ENCODE results near the gene LNX1.
"Not testable (repeated sequence)": the region's sequence is repeated elsewhere in the genome, so short reads cannot be mapped to it uniquely, and the experiment has no call there.

The LNX1 gene

GRCh38 chr4:53453385-53453784 is 137.9 kb downstream of the LNX1 start:
- no peak for DNase-seq

DNA sequence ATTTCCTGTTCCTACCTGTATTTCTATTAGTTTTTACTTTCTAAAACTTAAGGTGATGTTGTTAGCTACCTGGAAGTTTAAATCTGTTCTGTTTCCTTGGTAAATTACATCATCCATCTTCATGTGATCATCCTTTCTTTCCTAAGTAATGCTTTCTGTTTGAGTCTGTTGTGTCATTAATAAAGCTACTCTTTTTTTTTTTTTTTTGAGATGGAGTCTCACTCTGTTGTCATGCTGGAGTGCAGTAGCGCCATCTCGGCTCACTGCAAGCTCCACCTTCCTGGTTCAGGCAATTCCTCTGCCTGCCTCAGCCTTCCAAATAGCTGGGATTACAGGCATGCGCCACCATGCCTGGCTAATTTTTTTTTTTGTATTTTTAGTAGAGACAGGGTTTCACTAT is 140.5 kb downstream of the LNX1 start:
- DNase-seq = no peak

DNA sequence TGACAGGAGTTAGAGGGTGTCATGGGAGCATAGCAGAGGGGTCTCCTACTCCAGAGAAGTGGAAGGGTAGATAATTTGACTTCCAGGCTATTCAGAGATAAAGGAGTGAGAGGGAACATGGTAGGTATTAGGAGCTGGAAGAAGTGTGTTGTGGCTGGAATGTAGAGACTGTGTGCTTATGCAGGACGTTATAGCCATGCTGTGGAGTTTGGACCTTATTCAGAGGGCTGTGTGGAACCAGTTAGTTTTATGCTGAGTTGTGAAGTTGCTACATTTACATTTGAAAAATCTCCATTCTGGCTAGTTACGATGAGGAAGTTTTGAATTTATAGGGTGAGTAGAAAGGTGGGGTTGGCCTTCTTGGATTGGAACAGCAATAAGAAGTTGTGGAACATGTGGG is 146.3 kb downstream of the LNX1 start:
- no peak for DNase-seq

GRCh38 chr4:53441564-53441963 is 149.7 kb downstream of the LNX1 start:
- no peak for DNase-seq

DNA sequence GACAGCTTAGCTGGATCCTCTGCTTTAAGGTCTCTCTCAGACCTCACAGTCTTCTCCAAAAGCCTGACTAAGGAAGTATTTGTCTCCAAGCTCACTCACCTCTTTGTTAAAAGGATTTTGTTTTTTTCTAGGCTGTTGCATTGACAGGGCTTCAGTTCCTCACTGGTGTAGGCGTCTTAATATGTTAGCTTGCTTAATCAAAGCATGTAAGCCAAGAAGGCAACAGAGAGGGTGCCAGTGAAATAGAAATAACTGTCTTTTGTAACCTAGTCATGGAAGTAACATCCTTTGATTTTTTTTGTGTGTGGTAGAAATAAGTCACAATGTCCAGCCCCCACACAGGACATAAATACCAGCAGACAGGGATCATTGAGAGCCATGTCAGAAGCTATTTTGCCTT is 155.0 kb downstream of the LNX1 start:
- DNase-seq = no peak

DNA sequence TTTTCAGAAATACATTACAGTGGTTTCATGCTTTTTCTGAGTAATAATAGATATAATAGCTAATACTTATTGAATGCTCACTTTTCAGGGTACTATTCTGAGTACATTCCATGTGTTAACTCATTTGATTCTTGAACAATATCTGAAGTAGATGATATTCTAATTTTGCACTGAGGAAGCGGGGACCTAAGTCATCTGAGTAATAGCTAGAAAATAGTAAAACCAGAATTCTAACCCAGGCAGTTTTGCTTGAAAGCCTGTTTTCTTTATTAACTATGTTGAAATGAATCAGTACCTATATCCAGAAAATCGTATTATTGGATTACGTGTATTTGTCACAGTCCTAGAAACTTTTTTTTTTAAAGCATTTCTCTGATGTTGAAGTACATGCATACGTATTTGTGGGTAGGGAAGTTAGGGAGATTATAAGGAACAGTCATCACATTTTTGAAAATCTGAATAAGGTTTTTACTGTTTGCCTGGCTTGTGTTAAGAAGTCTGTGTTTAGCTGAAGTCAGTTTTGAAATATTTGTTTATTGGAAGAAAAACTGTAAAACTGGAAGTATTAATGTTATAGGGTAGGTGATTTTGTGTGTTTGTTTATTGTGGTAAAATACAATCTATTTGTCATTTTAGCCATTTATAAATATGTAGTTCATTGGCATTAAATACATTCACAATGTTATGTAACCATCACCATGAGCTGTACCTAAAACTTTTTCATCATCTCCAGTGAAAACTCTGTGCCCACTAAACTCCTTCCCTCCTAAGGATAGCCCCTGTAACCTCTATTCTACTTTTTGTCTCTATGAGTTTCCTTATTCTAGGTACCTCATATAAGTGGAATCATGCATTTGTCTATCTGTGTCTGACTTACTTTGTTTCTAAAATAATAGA is 158.5 kb downstream of the LNX1 start:
- DNase-seq = no peak

GRCh38 chr4:53431052-53431451 is 160.2 kb downstream of the LNX1 start:
- no peak for DNase-seq

- DNase-seq = no peak
Measured at GRCh38 chr4:53427366-53427765, 163.9 kb downstream of the LNX1 start.

- no peak for DNase-seq
Measured at GRCh38 chr4:53424280-53424679, 167.0 kb downstream of the LNX1 start.

GRCh38 chr4:53422367-53422766 is 168.9 kb downstream of the LNX1 start:
- DNase-seq = no peak

DNA sequence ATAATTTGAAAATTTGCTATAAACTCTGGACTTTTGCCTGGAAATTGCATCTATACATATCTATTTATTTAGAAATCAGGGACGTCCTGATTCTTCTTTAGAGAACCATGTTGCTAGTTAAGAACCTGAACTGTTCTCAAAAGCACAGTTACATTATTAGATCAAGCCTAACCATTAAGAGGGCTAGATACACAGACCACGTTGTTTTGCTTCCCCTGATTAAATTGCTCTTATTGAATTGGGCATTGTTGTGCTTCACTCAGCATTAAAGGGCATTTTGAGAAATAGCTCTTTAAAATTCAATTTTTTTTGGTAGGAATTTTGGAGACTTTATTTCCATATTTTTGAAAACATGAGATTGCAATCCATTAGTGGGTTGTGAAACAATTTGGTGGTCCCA is 169.5 kb downstream of the LNX1 start:
- no peak for DNase-seq

GRCh38 chr4:53419208-53419607 is 172.1 kb downstream of the LNX1 start:
- no peak for DNase-seq

DNA sequence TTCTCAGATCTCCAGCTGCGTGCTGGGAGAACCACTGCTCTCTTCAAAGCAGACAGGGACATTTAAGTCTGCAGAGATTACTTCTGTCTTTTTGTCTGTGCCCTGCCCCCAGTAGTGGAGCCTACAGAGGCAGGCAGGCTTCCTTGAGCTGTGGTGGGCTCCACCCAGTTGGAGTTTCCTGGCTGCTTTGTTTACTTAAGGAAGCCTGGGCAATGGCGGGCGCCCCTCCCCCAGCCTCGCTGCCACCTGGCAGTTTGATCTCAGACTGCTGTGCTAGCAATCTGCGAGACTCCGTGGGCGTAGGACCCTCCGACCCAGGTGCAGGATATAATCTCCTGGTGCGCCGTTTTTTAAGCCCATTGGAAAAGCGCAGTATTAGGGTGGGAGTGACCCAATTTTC is 181.8 kb downstream of the LNX1 start:
- DNase-seq = not testable (repeated sequence)

All from NCI-H2171 (cell line).